GM12875 (cell line): ENCODE results near the gene PJA2.

Experiments used
- H3K4me3 ChIP-seq: one replicate; pipeline ENCODE4 v1.5.1; 2011; ENCODE audit warnings: low read depth, low read length, control low read depth
- CTCF ChIP-seq: IDR thresholded peaks from 2 replicates; pipeline ENCODE4 v1.5.1; 2011; ENCODE audit warnings: low read depth, mild to moderate bottlenecking, control low read depth, inconsistent platforms, low read length, moderate library complexity, borderline replicate concordance; ENCODE audit not compliant: insufficient read depth

The PJA2 gene

GRCh38 chr5:109313127-109313526 is 96.6 kb downstream of the PJA2 start:
- no peak overlapping the region for H3K4me3 ChIP-seq
- TF ChIP-seq CTCF = no peak

GRCh38 chr5:109312695-109313094 is 97.1 kb downstream of the PJA2 start:
- no peak for TF ChIP-seq CTCF
- no peak overlapping the region for H3K4me3 ChIP-seq

- no peak overlapping the region for H3K4me3 ChIP-seq
- TF ChIP-seq CTCF = no peak
Measured at GRCh38 chr5:109310315-109310714, 99.5 kb downstream of the PJA2 start.

- H3K4me3 ChIP-seq = no peak overlapping the region
- no peak for TF ChIP-seq CTCF
Measured at GRCh38 chr5:109309326-109310063, 100.3 kb downstream of the PJA2 start.

- no peak overlapping the region for H3K4me3 ChIP-seq
- no peak for TF ChIP-seq CTCF
Measured at GRCh38 chr5:109307951-109308350, 101.8 kb downstream of the PJA2 start.

GRCh38 chr5:109307456-109307855 is 102.3 kb downstream of the PJA2 start:
- TF ChIP-seq CTCF = no peak

GRCh38 chr5:109305352-109305751 is 104.4 kb downstream of the PJA2 start:
- H3K4me3 ChIP-seq = no peak overlapping the region
- no peak for TF ChIP-seq CTCF

More at GRCh38 chr5:109307456-109307855, 102.3 kb downstream of the PJA2 start:
- no peak overlapping the region for H3K4me3 ChIP-seq
